Duodenal mucosa (tissue), 2 donors: Measurements from ENCODE around the gene SLC35F1.

ENCODE experiments used
- H3K27ac ChIP-seq: one replicate; pipeline ENCODE4 v1.7.0; 2013; ENCODE audit warnings: low read depth, low read length
- H3K27me3 ChIP-seq, 2 donors: one replicate each; pipeline ENCODE4 v1.7.0; 2013; ENCODE audit warnings: low read length in 2 of 2, control low read depth in 1 of 2; ENCODE audit not compliant: insufficient read depth in 2 of 2, control insufficient read depth in 1 of 2
- H3K36me3 ChIP-seq, 2 donors: one replicate each; pipeline ENCODE4 v1.7.0; 2013; ENCODE audit warnings: low read length in 2 of 2, control low read depth in 1 of 2; ENCODE audit not compliant: insufficient read depth in 2 of 2, control insufficient read depth in 1 of 2
- H3K4me1 ChIP-seq, 2 donors: one replicate each; pipeline ENCODE4 v1.7.0; 2013; ENCODE audit warnings: low read length in 2 of 2, control low read depth in 1 of 2; ENCODE audit not compliant: insufficient read depth in 2 of 2, control insufficient read depth in 1 of 2
- H3K4me3 ChIP-seq, 2 donors: one replicate each; pipeline ENCODE4 v1.7.0; 2013; ENCODE audit warnings: low read length in 2 of 2, low read depth in 1 of 2
- H3K9ac ChIP-seq, 2 donors: one replicate each; pipeline ENCODE4 v1.7.0; 2013; ENCODE audit warnings: low read length in 2 of 2, low read depth in 1 of 2
- H3K9me3 ChIP-seq, 2 donors: one replicate each; pipeline ENCODE4 v1.7.0; 2013; ENCODE audit warnings: low read length in 2 of 2, control low read depth in 1 of 2; ENCODE audit not compliant: control insufficient read depth in 1 of 2

SLC35F1 gene

DNA sequence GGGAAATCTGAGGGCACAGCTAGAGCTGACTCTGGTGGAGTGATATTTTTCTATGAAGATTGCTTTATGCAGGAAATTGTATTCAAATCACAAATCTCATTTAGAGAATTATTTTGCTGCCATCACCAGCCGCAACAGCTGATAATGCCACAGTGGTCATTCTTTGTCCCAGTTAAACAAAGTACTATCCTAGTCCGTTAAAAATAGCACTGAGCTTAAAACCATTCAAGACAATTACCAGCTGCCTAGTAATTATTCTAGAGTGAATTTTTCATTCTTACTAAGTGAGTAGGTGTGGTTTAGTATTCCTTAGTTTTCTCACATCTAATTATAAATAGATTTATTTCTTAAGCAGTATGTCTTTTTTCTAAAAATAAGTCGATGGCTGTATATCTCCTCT lies 190.5 kb downstream of the SLC35F1 start:
- no peaks in the 10 kb centered on the region for H3K4me1 ChIP-seq
- no peak overlapping the region for H3K9ac ChIP-seq
- H3K27ac ChIP-seq: no peak overlapping the region
- H3K9me3 ChIP-seq: peaks cover 0 to 1% of the 10 kb centered on the region in 2 donors
- H3K27me3 ChIP-seq: no peaks in the 10 kb centered on the region
- H3K36me3 ChIP-seq: no peaks in the 10 kb centered on the region
- no peak overlapping the region for H3K4me3 ChIP-seq

GRCh38 chr6:118100717-118101116 lies 193.7 kb downstream of the SLC35F1 start:
- Histone ChIP-seq H3K9me3 (no peaks in the 10 kb centered on the region), H3K4me1 (no peaks in the 10 kb centered on the region), H3K36me3 (no peaks in the 10 kb centered on the region), H3K9ac (no peak overlapping the region), H3K27ac (no peak overlapping the region), H3K4me3 (no peak overlapping the region), H3K27me3 (no peaks in the 10 kb centered on the region)

- Histone ChIP-seq H3K4me3 (no peak overlapping the region), H3K27me3 (no peaks in the 10 kb centered on the region), H3K4me1 (no peaks in the 10 kb centered on the region), H3K9me3 (no peaks in the 10 kb centered on the region), H3K27ac (no peak overlapping the region), H3K9ac (no peak overlapping the region), H3K36me3 (no peaks in the 10 kb centered on the region)
Observed at GRCh38 chr6:118101220-118101619, 194.2 kb downstream of the SLC35F1 start.

GRCh38 chr6:118101831-118102345 lies 194.8 kb downstream of the SLC35F1 start:
- Histone ChIP-seq H3K27ac (no peak overlapping the region), H3K4me3 (no peak overlapping the region), H3K36me3 (no peaks in the 10 kb centered on the region), H3K9me3 (no peaks in the 10 kb centered on the region), H3K4me1 (no peaks in the 10 kb centered on the region), H3K9ac (no peak overlapping the region), H3K27me3 (no peaks in the 10 kb centered on the region)

DNA sequence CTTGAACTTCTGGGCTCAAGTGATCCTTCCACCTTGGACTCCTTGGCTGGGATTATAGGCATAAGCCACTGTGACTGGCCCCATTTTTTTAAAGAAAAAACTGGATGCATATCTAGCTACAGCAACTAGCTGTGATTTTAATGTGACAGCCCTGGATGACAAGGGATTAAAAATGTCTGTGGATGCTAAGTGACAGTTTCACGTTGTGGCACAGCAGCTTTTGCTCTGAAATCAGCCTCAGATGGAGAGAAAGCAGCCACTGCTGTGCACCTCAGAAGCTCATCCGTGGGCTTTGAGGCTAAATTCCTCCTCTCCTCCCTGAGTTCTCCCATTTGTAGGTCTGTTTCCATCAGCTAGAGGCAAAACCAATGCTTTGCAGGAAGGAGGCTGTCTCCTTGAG lies 195.3 kb downstream of the SLC35F1 start:
- Histone ChIP-seq H3K4me3 (no peak overlapping the region), H3K9me3 (no peaks in the 10 kb centered on the region), H3K27me3 (no peaks in the 10 kb centered on the region), H3K36me3 (no peaks in the 10 kb centered on the region), H3K9ac (no peak overlapping the region), H3K4me1 (no peaks in the 10 kb centered on the region), H3K27ac (no peak overlapping the region)

GRCh38 chr6:118103381-118104146 lies 196.5 kb downstream of the SLC35F1 start:
- no peaks in the 10 kb centered on the region for H3K4me1 ChIP-seq
- no peaks in the 10 kb centered on the region for H3K9me3 ChIP-seq
- H3K36me3 ChIP-seq: no peaks in the 10 kb centered on the region
- H3K27ac ChIP-seq: no peak overlapping the region
- no peak overlapping the region for H3K9ac ChIP-seq
- no peak overlapping the region for H3K4me3 ChIP-seq
- no peaks in the 10 kb centered on the region for H3K27me3 ChIP-seq

DNA sequence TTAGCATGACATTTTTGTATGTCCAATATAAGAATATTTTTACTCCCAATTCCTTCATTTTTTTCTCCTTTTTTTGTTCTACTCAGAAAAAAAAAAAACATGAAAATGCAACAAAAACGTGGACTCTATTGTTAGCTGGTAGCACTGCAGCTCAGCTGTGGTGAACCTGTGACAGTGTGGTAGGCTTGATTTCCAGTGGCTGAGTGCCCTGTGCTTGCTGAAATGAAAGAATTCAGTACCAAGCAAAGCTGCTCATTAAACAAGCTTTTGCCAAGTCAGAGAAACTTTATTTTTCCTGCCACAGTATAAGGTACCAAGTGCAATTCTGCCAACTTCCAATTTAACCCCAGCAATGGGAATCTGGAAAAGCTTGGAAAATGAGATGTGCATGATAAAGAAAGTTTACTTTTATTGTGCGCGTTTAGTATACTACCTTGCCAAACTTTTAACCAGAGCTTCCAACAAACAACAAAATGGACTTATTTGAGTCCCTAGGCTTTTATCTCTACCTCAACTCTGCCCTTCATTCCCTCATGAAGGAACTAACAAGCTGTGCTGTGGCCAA lies 215.2 kb downstream of the SLC35F1 start:
- Histone ChIP-seq H3K9ac (no peak overlapping the region), H3K27ac (no peak overlapping the region), H3K4me3 (no peak overlapping the region), H3K27me3 (no peaks in the 10 kb centered on the region), H3K4me1 (no peaks in the 10 kb centered on the region), H3K9me3 (no peaks in the 10 kb centered on the region), H3K36me3 (no peaks in the 10 kb centered on the region)

DNA sequence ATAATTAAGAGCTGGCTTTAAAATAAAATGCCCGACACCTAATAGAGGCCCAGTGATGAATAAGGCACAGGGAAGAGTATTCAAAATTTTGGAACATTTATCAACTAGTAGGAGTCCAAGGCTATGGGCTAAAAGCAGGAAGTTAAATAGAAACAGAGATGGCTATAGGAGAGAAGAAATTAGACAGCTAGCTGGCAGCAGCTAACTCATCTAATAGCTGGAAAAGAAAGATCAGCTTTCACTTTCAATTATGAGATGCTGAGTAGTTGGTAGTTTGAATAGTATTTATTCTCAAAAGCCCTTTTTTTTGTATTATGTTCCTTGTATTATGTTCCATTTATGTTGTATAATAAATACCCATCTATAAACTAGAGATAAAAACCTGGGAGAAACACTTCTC lies 215.7 kb downstream of the SLC35F1 start:
- no peak overlapping the region for H3K27ac ChIP-seq
- no peaks in the 10 kb centered on the region for H3K36me3 ChIP-seq
- no peaks in the 10 kb centered on the region for H3K4me1 ChIP-seq
- H3K27me3 ChIP-seq: no peaks in the 10 kb centered on the region
- H3K4me3 ChIP-seq: no peak overlapping the region
- H3K9ac ChIP-seq: no peak overlapping the region
- no peaks in the 10 kb centered on the region for H3K9me3 ChIP-seq

GRCh38 chr6:118123503-118124037 lies 216.5 kb downstream of the SLC35F1 start:
- H3K27ac ChIP-seq: no peak overlapping the region

GRCh38 chr6:118124851-118125250 lies 217.8 kb downstream of the SLC35F1 start:
- no peaks in the 10 kb centered on the region for H3K4me1 ChIP-seq
- H3K9me3 ChIP-seq: no peaks in the 10 kb centered on the region
- no peaks in the 10 kb centered on the region for H3K27me3 ChIP-seq
- H3K36me3 ChIP-seq: no peaks in the 10 kb centered on the region
- no peak overlapping the region for H3K27ac ChIP-seq
- H3K4me3 ChIP-seq: no peak overlapping the region
- H3K9ac ChIP-seq: no peak overlapping the region

More at GRCh38 chr6:118123503-118124037, 216.5 kb downstream of the SLC35F1 start:
- Histone ChIP-seq H3K27me3 (no peaks in the 10 kb centered on the region), H3K9ac (no peak overlapping the region), H3K4me1 (no peaks in the 10 kb centered on the region), H3K4me3 (no peak overlapping the region), H3K36me3 (no peaks in the 10 kb centered on the region), H3K9me3 (no peaks in the 10 kb centered on the region)
